Measurements from ENCODE around the gene GMEB1.
"Not testable (repeated sequence)": the region's sequence is repeated elsewhere in the genome, so short reads cannot be mapped to it uniquely, and the experiment has no call there.

- not testable (repeated sequence) for TF ChIP-seq EED (IDR thresholded peaks at IDR 0.05; ENCODE audit: low read depth); SMARCA5 (IDR thresholded peaks at IDR 0.05); CBX5 (IDR thresholded peaks at IDR 0.05; ENCODE audit: low read depth); EZH2 (IDR thresholded peaks at IDR 0.05; ENCODE audit: borderline replicate concordance, control insufficient read depth, low read depth, low read length); CREB1 (IDR thresholded peaks at IDR 0.05; ENCODE audit: low read depth); CHD2 (IDR thresholded peaks at IDR 0.05; ENCODE audit: borderline replicate concordance, low read depth, low read length)
Observed at GRCh38 chr1:28655448-28656311, 12.9 kb upstream of the GMEB1 start.

All from GM12878 (cell line).